H9 (cell line): Measurements from ENCODE around the gene ITGAX. TPM values are rescaled to one million over a fixed set of nuclear protein-coding genes. Genes with fewer than 3 reads are reported as not detected.
A peak's percentile ranks its signal among the peaks of the same experiment; 100 is the strongest.

ENCODE experiments used
- DNase-seq: peaks from one replicate; pipeline ENCODE4 v3.0.0-alpha.2; 2017
- H2AFZ ChIP-seq: one replicate; pipeline ENCODE4 v1.6.1; 2013; ENCODE audit warnings: mild to moderate bottlenecking, low read length, control low read depth, moderate library complexity
- H2AK5ac ChIP-seq: 2 replicates; pipeline ENCODE4 v1.6.1; 2013; ENCODE audit warnings: low read length, control low read depth, mixed read lengths; ENCODE audit not compliant: insufficient read length
- H2BK120ac ChIP-seq: one replicate; pipeline ENCODE4 v1.6.1; 2013; ENCODE audit warnings: low read depth, mild to moderate bottlenecking, low read length, control low read depth, inconsistent platforms; ENCODE audit not compliant: poor library complexity, severe bottlenecking
- H2BK12ac ChIP-seq: 2 replicates; pipeline ENCODE4 v1.6.1; 2013; ENCODE audit warnings: low read length, control low read depth, mixed read lengths, low read depth; ENCODE audit not compliant: insufficient read length
- H2BK15ac ChIP-seq: 2 replicates; pipeline ENCODE4 v1.6.1; 2013; ENCODE audit warnings: low read depth, low read length, control low read depth
- H2BK20ac ChIP-seq: one replicate; pipeline ENCODE4 v1.6.1; 2013; ENCODE audit warnings: low read depth, mild to moderate bottlenecking, low read length, control low read depth, inconsistent platforms; ENCODE audit not compliant: poor library complexity, severe bottlenecking
- H2BK5ac ChIP-seq: 2 replicates; pipeline ENCODE4 v1.6.1; 2013; ENCODE audit warnings: low read length, control low read depth, mixed read lengths; ENCODE audit not compliant: insufficient read length
- H3K14ac ChIP-seq: 2 replicates; pipeline ENCODE4 v1.6.1; 2013; ENCODE audit warnings: low read length, control low read depth; ENCODE audit not compliant: insufficient read depth
- H3K18ac ChIP-seq: 2 replicates; pipeline ENCODE4 v1.6.1; 2013; ENCODE audit warnings: low read depth, mild to moderate bottlenecking, mixed read lengths, low read length, control low read depth; ENCODE audit not compliant: insufficient read length
- H3K23ac ChIP-seq: 2 replicates; pipeline ENCODE4 v1.6.1; 2013; ENCODE audit warnings: low read length, control low read depth, mixed read lengths, low read depth; ENCODE audit not compliant: insufficient read length
- H3K23me2 ChIP-seq: 2 replicates; pipeline ENCODE4 v1.6.1; 2013; ENCODE audit warnings: low read depth, mild to moderate bottlenecking, mixed read lengths, low read length, control low read depth; ENCODE audit not compliant: insufficient read length, poor library complexity, severe bottlenecking
- H3K27ac ChIP-seq: 2 replicates; pipeline ENCODE4 v1.5.1; 2013; ENCODE audit warnings: low read length, control low read depth, mixed read lengths, low read depth; ENCODE audit not compliant: insufficient read length
- H3K27me3 ChIP-seq: 2 replicates; pipeline ENCODE4 v1.6.1; 2013; ENCODE audit warnings: low read length, control low read depth, inconsistent platforms; ENCODE audit not compliant: insufficient read depth
- H3K4ac ChIP-seq: 2 replicates; pipeline ENCODE4 v1.6.1; 2013; ENCODE audit warnings: low read depth, mild to moderate bottlenecking, control low read depth, inconsistent platforms, low read length, moderate library complexity
- H3K4me1 ChIP-seq: 2 replicates; pipeline ENCODE4 v1.6.1; 2013; ENCODE audit warnings: low read length, control low read depth, inconsistent platforms; ENCODE audit not compliant: insufficient read depth
- H3K4me2 ChIP-seq: 2 replicates; pipeline ENCODE4 v1.6.1; 2013; ENCODE audit warnings: low read length, control low read depth, mixed read lengths; ENCODE audit not compliant: insufficient read length, insufficient read depth
- H3K56ac ChIP-seq: 2 replicates; pipeline ENCODE4 v1.6.1; 2013; ENCODE audit warnings: low read depth, mild to moderate bottlenecking, mixed read lengths, low read length, control low read depth; ENCODE audit not compliant: insufficient read length
- H3K79me1 ChIP-seq: 2 replicates; pipeline ENCODE4 v1.6.1; 2013; ENCODE audit warnings: low read depth, mild to moderate bottlenecking, moderate library complexity, low read length, control low read depth, inconsistent platforms; ENCODE audit not compliant: insufficient read depth, poor library complexity, severe bottlenecking
- H3K79me2 ChIP-seq: 2 replicates; pipeline ENCODE4 v1.6.1; 2013; ENCODE audit warnings: low read length, control low read depth, inconsistent platforms; ENCODE audit not compliant: insufficient read depth
- H3K9ac ChIP-seq: 2 replicates; pipeline ENCODE4 v1.6.1; 2013; ENCODE audit warnings: low read length, control low read depth, mixed read lengths; ENCODE audit not compliant: insufficient read length; ENCODE audit errors: extremely low read depth
- H3K9me3 ChIP-seq: one replicate; pipeline ENCODE4 v1.6.1; 2013; ENCODE audit warnings: low read depth, low read length, inconsistent platforms; ENCODE audit not compliant: control insufficient read depth
- H3T11ph ChIP-seq: one replicate; pipeline ENCODE4 v1.6.1; 2013; ENCODE audit warnings: mild to moderate bottlenecking, low read length, control low read depth, inconsistent platforms
- H4K20me1 ChIP-seq: one replicate; pipeline ENCODE4 v1.6.1; 2013; ENCODE audit not compliant: control insufficient read depth, insufficient read length, insufficient read depth
- H4K5ac ChIP-seq: 2 replicates; pipeline ENCODE4 v1.6.1; 2013; ENCODE audit warnings: low read depth, mild to moderate bottlenecking, mixed read lengths, low read length, control low read depth; ENCODE audit not compliant: insufficient read length
- H4K8ac ChIP-seq: replicated peaks from 2 replicates; pipeline ENCODE4 v1.6.1; 2013; ENCODE audit warnings: low read length, control low read depth, mixed read lengths, low read depth; ENCODE audit not compliant: insufficient read length
- H4K91ac ChIP-seq: 2 replicates; pipeline ENCODE4 v1.6.1; 2013; ENCODE audit warnings: low read depth, mild to moderate bottlenecking, moderate library complexity, mixed read lengths, low read length, control low read depth; ENCODE audit not compliant: insufficient read length
- H3K27ac Mint-ChIP-seq, 3 experiments: 2 replicates in 2 of 3; 3 replicates in 1 of 3; pipeline ENCODE4 v1.8.0; 2020 to 2021; ENCODE audit warnings: mixed read lengths in 3 of 3, mild to moderate bottlenecking in 1 of 3, moderate library complexity in 1 of 3
- H3K27me3 Mint-ChIP-seq: 2 replicates; pipeline ENCODE4 v1.8.0; 2021; ENCODE audit warnings: low read depth, mild to moderate bottlenecking, moderate library complexity, mixed read lengths
- H3K36me3 Mint-ChIP-seq, 3 experiments: 2 replicates in 2 of 3; 3 replicates in 1 of 3; pipeline ENCODE4 v1.8.0; 2020 to 2021; ENCODE audit warnings: low read depth in 3 of 3, mixed read lengths in 3 of 3; ENCODE audit not compliant: insufficient read depth in 1 of 3
- H3K4me1 Mint-ChIP-seq, 2 experiments: 2 replicates each; pipeline ENCODE4 v1.8.0; 2020; ENCODE audit warnings: mixed read lengths in 2 of 2
- H3K4me3 Mint-ChIP-seq, 2 experiments: 2 replicates in 1 of 2; 3 replicates in 1 of 2; pipeline ENCODE4 v1.8.0; 2020 to 2021; ENCODE audit warnings: mild to moderate bottlenecking in 2 of 2, mixed read lengths in 2 of 2, moderate library complexity in 1 of 2
- H3K9me3 Mint-ChIP-seq, 2 experiments: 2 replicates in 1 of 2; 3 replicates in 1 of 2; pipeline ENCODE4 v1.8.0; 2020; ENCODE audit warnings: mild to moderate bottlenecking in 2 of 2, mixed read lengths in 2 of 2, moderate library complexity in 1 of 2
- CTCF ChIP-seq: fragments of 200-600 bp; sonication (generic); conservative IDR thresholded peaks from 3 replicates; pipeline ENCODE4 v1.8.0; 2021; ENCODE audit warnings: antibody characterized with exemption, mild to moderate bottlenecking
- WGBS: extraction: QIAGEN DNeasy Blood & Tissue Kit; methylation state at CpG from one replicate; pipeline ENCODE4 v1.1.7; 2013; ENCODE audit warnings: missing lambda C conversion rate, low lambda C conversion rate, mixed read lengths; ENCODE audit not compliant: insufficient read length; ENCODE audit errors: extremely low coverage; 5-methylcytosine and 5-hydroxymethylcytosine counted together
- total RNA-seq: library from RNA; stranded (reverse); gene quantifications from 2 replicates; pipeline ENCODE4 v1.2.1, GENCODE V29; 2021

ITGAX gene
- total RNA-seq, 1 experiment from 2014 or later: 0.28 TPM

- Histone ChIP-seq H3T11ph (no peak overlapping the region), H2AFZ (no peak overlapping the region), H3K27ac (no peak overlapping the region), H2BK20ac (no peak overlapping the region), H3K23ac (no peak overlapping the region), H3K4me1 (peaks cover 2% of the 10 kb centered on the region; the same call in 1 of the 2 replicates), H3K79me2 (no peaks in the 10 kb centered on the region), H3K14ac (no peak overlapping the region), H2BK12ac (no peak overlapping the region), H2AK5ac (no peak overlapping the region), H3K27me3 (peaks cover 14% of the 10 kb centered on the region; the same call in 1 of the 2 replicates), H4K20me1 (no peaks in the 10 kb centered on the region), H3K18ac (no peak overlapping the region), H4K5ac (no peak overlapping the region), H4K8ac (no peak overlapping the region), H3K4me2 (peak overlapping the region; percentile 48), H3K23me2 (peaks cover 4% of the 10 kb centered on the region), H2BK120ac (no peak overlapping the region), H2BK5ac (no peak overlapping the region), H3K9me3 (no peaks in the 10 kb centered on the region), H3K9ac (no peak overlapping the region), H2BK15ac (no peak overlapping the region), H3K4ac (no peak overlapping the region), H3K56ac (no peak overlapping the region), H4K91ac (no peak overlapping the region), H3K79me1 (no peaks in the 10 kb centered on the region)
- H3K9me3 Mint-ChIP-seq: peaks cover 2 to 4% of the 10 kb centered on the region in 2 experiments; a peak in 3 of 5 replicates
- no peak for TF ChIP-seq CTCF
- no peak for DNase-seq
- peaks cover 22 to 25% of the 10 kb centered on the region in 2 experiments for H3K4me1 Mint-ChIP-seq
- WGBS: no CpG with 5 or more reads among the region's 23 CpGs
- H3K27ac Mint-ChIP-seq: peak overlapping the region in 1 of 3 experiments; percentile 80; a peak in 2 of 7 replicates
- peak overlapping the region; percentile 40 to 79 for H3K4me3 Mint-ChIP-seq
- no peaks in the 10 kb centered on the region; a peak in 1 of 7 replicates for H3K36me3 Mint-ChIP-seq
- H3K27me3 Mint-ChIP-seq: peaks cover 37% of the 10 kb centered on the region
Observed at GRCh38 chr16:31331807-31332301, 23.1 kb upstream of the ITGAX start.
